ENCODE measurements around the gene ACVRL1.

The ACVRL1 gene

GRCh38 chr12:51900323-51900889 is 6.9 kb upstream of the ACVRL1 start:
- DNase-seq, result no peak

GRCh38 chr12:51901121-51901817 is 6.0 kb upstream of the ACVRL1 start:
- DNase-seq, result no peak

- no peak for DNase-seq
These were observed 5.4 kb upstream of the ACVRL1 start for GRCh38 chr12:51901881-51902280.

- peak; percentile 63 for DNase-seq
These were observed 2.3 kb upstream of the ACVRL1 start for GRCh38 chr12:51904951-51905470.

GRCh38 chr12:51905471-51906429 is 1.6 kb upstream of the ACVRL1 start:
- peak; percentile 57 for DNase-seq

GRCh38 chr12:51906430-51907082 is 748 bp upstream of the ACVRL1 start:
- DNase-seq, result no peak

GRCh38 chr12:51907856-51908425 is 637 bp downstream of the ACVRL1 start:
- no peak for DNase-seq

GRCh38 chr12:51908876-51909592 is 1.7 kb downstream of the ACVRL1 start:
- DNase-seq, result no peak

- no peak for DNase-seq
These were observed 2.9 kb downstream of the ACVRL1 start for GRCh38 chr12:51910168-51910567.

- DNase-seq, result no peak
These were observed 3.4 kb downstream of the ACVRL1 start for GRCh38 chr12:51910691-51911090.

- DNase-seq, result no peak
These were observed 4.0 kb downstream of the ACVRL1 start for GRCh38 chr12:51911307-51911706.

GRCh38 chr12:51911788-51912711 is 4.7 kb downstream of the ACVRL1 start:
- no peak for DNase-seq

- DNase-seq, result no peak
These were observed 6.0 kb downstream of the ACVRL1 start for GRCh38 chr12:51913071-51914033.

GRCh38 chr12:51914034-51914923 is 7.0 kb downstream of the ACVRL1 start:
- DNase-seq, result no peak

- DNase-seq, result no peak
These were observed 7.8 kb downstream of the ACVRL1 start for GRCh38 chr12:51915003-51915625.

- DNase-seq, result no peak
These were observed 8.6 kb downstream of the ACVRL1 start for GRCh38 chr12:51915951-51916350.

GRCh38 chr12:51917041-51917590 is 9.8 kb downstream of the ACVRL1 start:
- no peak for DNase-seq

Measured in fibroblast of upper back skin (primary cell).